Naive thymus-derived CD4-positive, alpha-beta T cell (primary cell): Measurements from ENCODE around the gene CDH24. TPM values are rescaled to one million over a fixed set of nuclear protein-coding genes. Genes with fewer than 3 reads are reported as not detected.
A peak's percentile ranks its signal among the peaks of the same experiment; 100 is the strongest.

ENCODE experiments used
- ATAC-seq: fragments of 150-1000 bp; cut with Tn5 transposase; 2 replicates; pipeline ENCODE4 v1.10.0; 2021; ENCODE audit warnings: mild to moderate bottlenecking, moderate library complexity
- CTCF ChIA-PET: fragments of 350-600 bp; sonication (Branson Sonifier 250); formaldehyde crosslinking; loops from one replicate; lab custom pipeline; 2021; ENCODE audit warnings: antibody characterized with exemption; lab: Charles Lee
- POLR2A ChIA-PET: fragments of 350-600 bp; sonication (Branson Sonifier 250); formaldehyde crosslinking; loops from one replicate; lab custom pipeline; 2021; ENCODE audit warnings: antibody characterized with exemption, inconsistent platforms; lab: Charles Lee
- DNase-seq, 9 donors: peaks; one replicate each; pipeline versions ENCODE4 v3.0.0 to v3.0.0-alpha.2; 2020 to 2022; ENCODE audit warnings: mixed read lengths in 1 of 9
- H3K27ac ChIP-seq: one replicate; pipeline ENCODE4 v1.7.0; 2013; ENCODE audit warnings: mild to moderate bottlenecking, low read depth, low read length, moderate library complexity
- H3K27me3 ChIP-seq, 2 donors: one replicate each; pipeline ENCODE4 v1.7.0; 2013; ENCODE audit warnings: low read length in 2 of 2, mild to moderate bottlenecking in 2 of 2, moderate library complexity in 2 of 2; ENCODE audit not compliant: control insufficient read depth in 2 of 2, insufficient read depth in 2 of 2
- H3K36me3 ChIP-seq, 3 experiments: 1 replicate in 2 of 3; 2 replicates in 1 of 3; pipeline ENCODE4 v1.7.0; 2013; ENCODE audit warnings: low read length in 3 of 3, mild to moderate bottlenecking in 3 of 3, moderate library complexity in 1 of 3; ENCODE audit not compliant: insufficient read depth in 3 of 3, control insufficient read depth in 2 of 3
- H3K4me1 ChIP-seq, 2 donors: one replicate each; pipeline ENCODE4 v1.7.0; 2013; ENCODE audit warnings: low read length in 2 of 2, mild to moderate bottlenecking in 2 of 2, moderate library complexity in 1 of 2; ENCODE audit not compliant: control insufficient read depth in 2 of 2, insufficient read depth in 2 of 2
- H3K4me3 ChIP-seq: 2 replicates; pipeline ENCODE4 v1.7.0; 2013; ENCODE audit warnings: mild to moderate bottlenecking, low read length
- H3K9me3 ChIP-seq, 3 experiments: 1 replicate in 2 of 3; 2 replicates in 1 of 3; pipeline ENCODE4 v1.7.0; 2013; ENCODE audit warnings: low read length in 3 of 3; ENCODE audit not compliant: control insufficient read depth in 2 of 3
- H3K27ac Mint-ChIP-seq, 9 donors: one replicate each; pipeline ENCODE4 v1.8.0; 2020 to 2022; ENCODE audit warnings: mixed read lengths in 9 of 9, mild to moderate bottlenecking in 8 of 9, moderate library complexity in 5 of 9, inconsistent platforms in 2 of 9
- H3K27me3 Mint-ChIP-seq, 5 donors: one replicate each; pipeline ENCODE4 v1.8.0; 2021 to 2022; ENCODE audit warnings: mixed read lengths in 5 of 5, mild to moderate bottlenecking in 1 of 5
- H3K36me3 Mint-ChIP-seq, 5 donors: one replicate each; pipeline ENCODE4 v1.8.0; 2020 to 2022; ENCODE audit warnings: mixed read lengths in 5 of 5, mild to moderate bottlenecking in 3 of 5, inconsistent platforms in 1 of 5
- H3K4me1 Mint-ChIP-seq, 7 donors: one replicate each; pipeline ENCODE4 v1.8.0; 2020 to 2022; ENCODE audit warnings: mixed read lengths in 7 of 7, mild to moderate bottlenecking in 3 of 7, inconsistent platforms in 1 of 7
- H3K4me3 Mint-ChIP-seq, 10 donors: one replicate each; pipeline ENCODE4 v1.8.0; 2020 to 2022; ENCODE audit warnings: mild to moderate bottlenecking in 10 of 10, mixed read lengths in 10 of 10, moderate library complexity in 6 of 10, inconsistent platforms in 2 of 10
- H3K9me3 Mint-ChIP-seq, 11 donors: one replicate each; pipeline ENCODE4 v1.8.0; 2020 to 2022; ENCODE audit warnings: mixed read lengths in 11 of 11, mild to moderate bottlenecking in 4 of 11, inconsistent platforms in 1 of 11, moderate library complexity in 1 of 11
- intact Hi-C, 2 donors: fragments of 100-400 bp; cut with micrococcal nuclease; formaldehyde crosslinking; loops; one replicate each; pipeline ENCODE4 v1.15.1; 2023
- polyA plus RNA-seq, 2 donors: library from polyadenylated mRNA; unstranded; fragments of 300-500 nt; fragmentation: Illumina TruSeq; gene quantifications; one replicate each; pipeline ENCODE4 v1.2.3, GENCODE V29; 2021
- total RNA-seq, 6 experiments: library from RNA in 5 of 6; stranded (reverse) in 5 of 6; gene quantifications; 1 replicate in 5 of 6; 2 replicates in 1 of 6; pipeline ENCODE4 v1.2.3 and lab custom pipeline; 2021 to 2026

CDH24 gene
- total and polyA plus RNA-seq, 7 experiments from 2014 or later, result 0.30 to 3.7 (median 1.7) TPM

- no peak for ATAC-seq
Observed at GRCh38 chr14:23062002-23062401, 4.7 kb upstream of the CDH24 start.

GRCh38 chr14:23060536-23061260, 3.4 kb upstream of the CDH24 start:
- peaks cover 15 to 20% (median 19%) of the 10 kb centered on the region in 7 donors for H3K4me1 Mint-ChIP-seq
- no peak overlapping the region for H3K27ac ChIP-seq
- H3K4me3 Mint-ChIP-seq, result peak overlapping the region in 1 of 10 donors; percentile 47
- H3K27me3 ChIP-seq, result no peaks in the 10 kb centered on the region
- H3K36me3 ChIP-seq, result peaks cover 35 to 69% (median 38%) of the 10 kb centered on the region in 3 experiments
- intact Hi-C loops, result no loop called here
- ChIA-PET POLR2A (interaction anchor here (0.6 to 6.5 kb wide), 6 partner anchors 8 to 75 kb away, joined by 3 to 76 read pairs (median 4); partner anchors contain the start of genes ACIN1, AJUBA and C14orf119), CTCF (interaction anchor here (0.6 to 12.2 kb wide), 10 partner anchors 8 to 365 kb away, joined by 3 to 264 read pairs (median 4); partner anchors contain the start of gene AJUBA)
- H3K27me3 Mint-ChIP-seq, result peaks cover 0 to 8% (median 0%) of the 10 kb centered on the region in 5 donors
- no peak overlapping the region for H3K4me3 ChIP-seq
- H3K36me3 Mint-ChIP-seq, result peaks cover 4 to 38% (median 26%) of the 10 kb centered on the region in 5 donors
- H3K9me3 ChIP-seq, result no peaks in the 10 kb centered on the region
- no peak overlapping the region for H3K27ac Mint-ChIP-seq
- peaks cover 7 to 9% of the 10 kb centered on the region in 2 donors for H3K4me1 ChIP-seq
- peaks cover 0 to 2% (median 0%) of the 10 kb centered on the region in 11 donors for H3K9me3 Mint-ChIP-seq
- no peak for DNase-seq
- no peak for ATAC-seq

More at GRCh38 chr14:23062002-23062401, 4.7 kb upstream of the CDH24 start:
- peaks cover 7 to 19% (median 11%) of the 10 kb centered on the region in 7 donors for H3K4me1 Mint-ChIP-seq
- H3K36me3 Mint-ChIP-seq, result peaks cover 4 to 48% (median 30%) of the 10 kb centered on the region in 5 donors
- H3K27ac Mint-ChIP-seq, result peak overlapping the region in 2 of 9 donors; percentile 51 to 62
- Histone ChIP-seq H3K36me3 (peaks cover 41 to 82% (median 44%) of the 10 kb centered on the region in 3 experiments), H3K27ac (no peak overlapping the region), H3K4me3 (no peak overlapping the region), H3K9me3 (no peaks in the 10 kb centered on the region), H3K4me1 (peaks cover 0 to under 1% of the 10 kb centered on the region in 2 donors), H3K27me3 (no peaks in the 10 kb centered on the region)
- CTCF ChIA-PET, result interaction anchor here (1.1 to 12.2 kb wide), 7 partner anchors 9 to 492 kb away, joined by 3 to 264 read pairs (median 4); partner anchors contain the start of gene AJUBA
- H3K27me3 Mint-ChIP-seq, result peaks cover 0 to 1% (median 0%) of the 10 kb centered on the region in 5 donors
- DNase-seq, result no peak
- peaks cover 0 to 2% (median 0%) of the 10 kb centered on the region in 11 donors for H3K9me3 Mint-ChIP-seq
- intact Hi-C loops, result no loop called here
- no peak overlapping the region for H3K4me3 Mint-ChIP-seq
- POLR2A ChIA-PET, result interaction anchor here (0.6 to 2.4 kb wide), 8 partner anchors 33 to 492 kb away, joined by 3 to 7 read pairs (median 3); partner anchors contain the start of genes ACIN1 and C14orf119

- ATAC-seq, result no peak
- Histone ChIP-seq H3K27me3 (no peaks in the 10 kb centered on the region), H3K4me3 (no peak overlapping the region), H3K9me3 (no peaks in the 10 kb centered on the region), H3K27ac (no peak overlapping the region), H3K36me3 (peaks cover 25 to 51% (median 26%) of the 10 kb centered on the region in 3 experiments), H3K4me1 (peaks cover 7 to 9% of the 10 kb centered on the region in 2 donors)
- ChIA-PET POLR2A (interaction anchor here (1.0 to 6.5 kb wide), 7 partner anchors 10 to 103 kb away, joined by 3 to 76 read pairs (median 5); partner anchors contain the start of gene AJUBA), CTCF (interaction anchor here (0.6 to 12.2 kb wide), 19 partner anchors 10 to 502 kb away, joined by 3 to 264 read pairs (median 4); partner anchors contain the start of genes AJUBA and RBM23)
- DNase-seq, result no peak
- H3K27me3 Mint-ChIP-seq, result peaks cover 0 to 8% (median 0%) of the 10 kb centered on the region in 5 donors
- intact Hi-C loops, result loop anchor here (1.0 to 10.0 kb wide), 10 partner anchors 24 to 502 kb away; partner anchors contain the start of gene MRPL52 (in 1 of the 2)
- H3K4me3 Mint-ChIP-seq, result peak overlapping the region in 5 of 10 donors; percentile 3 to 56 (median 36)
- peaks cover 4 to 30% (median 23%) of the 10 kb centered on the region in 5 donors for H3K36me3 Mint-ChIP-seq
- H3K9me3 Mint-ChIP-seq, result peaks cover 0 to 2% (median 0%) of the 10 kb centered on the region in 11 donors
- peak overlapping the region in 5 of 9 donors; percentile 34 to 72 (median 43) for H3K27ac Mint-ChIP-seq
- H3K4me1 Mint-ChIP-seq, result peaks cover 13 to 20% (median 17%) of the 10 kb centered on the region in 7 donors
Observed at GRCh38 chr14:23058654-23059504, 1.6 kb upstream of the CDH24 start.

GRCh38 chr14:23057757-23058653, 685 bp upstream of the CDH24 start:
- ChIA-PET CTCF (interaction anchor here (0.6 to 12.2 kb wide), 27 partner anchors 11 to 1046 kb away, joined by 3 to 264 read pairs (median 3); partner anchors contain the start of genes AJUBA and PRMT5), POLR2A (interaction anchor here (0.8 to 6.5 kb wide), 10 partner anchors 9 to 103 kb away, joined by 3 to 76 read pairs (median 4); partner anchors contain the start of gene AJUBA)
- peak overlapping the region; percentile 78 to 91 (median 87) for H3K4me3 Mint-ChIP-seq
- peaks cover 7 to 9% of the 10 kb centered on the region in 2 donors for H3K4me1 ChIP-seq
- H3K9me3 Mint-ChIP-seq, result peaks cover 0 to 2% (median 0%) of the 10 kb centered on the region in 11 donors
- H3K27ac ChIP-seq, result peak overlapping the region; percentile 49
- H3K9me3 ChIP-seq, result no peaks in the 10 kb centered on the region
- ATAC-seq, result peak; percentile 81
- H3K36me3 Mint-ChIP-seq, result peaks cover 0 to 21% (median 16%) of the 10 kb centered on the region in 5 donors
- peaks cover 13 to 20% (median 17%) of the 10 kb centered on the region in 7 donors for H3K4me1 Mint-ChIP-seq
- peaks cover 17 to 42% (median 17%) of the 10 kb centered on the region in 3 experiments for H3K36me3 ChIP-seq
- H3K4me3 ChIP-seq, result peak overlapping the region; percentile 67
- peaks cover 0 to 8% (median 0%) of the 10 kb centered on the region in 5 donors for H3K27me3 Mint-ChIP-seq
- peak; percentile 71 to 89 (median 83) for DNase-seq
- intact Hi-C loops, result loop anchor here (1.0 to 10.0 kb wide), 11 partner anchors 23 to 501 kb away; partner anchors contain the start of genes MRPL52 (in 1 of the 2) and PRMT5 (in 1 of the 2)
- peak overlapping the region in 7 of 9 donors; percentile 23 to 85 (median 58) for H3K27ac Mint-ChIP-seq
- H3K27me3 ChIP-seq, result no peaks in the 10 kb centered on the region
